Activated CD4-positive, alpha-beta T cell treated with anti-CD3 and anti-CD28 coated beads, Interleukin-2, amount 50 U/mL, for 24 hours (primary cell): Measurements from ENCODE around the gene RAB40B.
A peak's percentile ranks its signal among the peaks of the same experiment; 100 is the strongest.

Experiments used
- DNase-seq, 2 donors: peaks; one replicate each; pipeline ENCODE4 v3.0.0-alpha.2; 2020; ENCODE audit warnings: low read depth in 1 of 2, low spot score in 1 of 2

Gene RAB40B

DNA sequence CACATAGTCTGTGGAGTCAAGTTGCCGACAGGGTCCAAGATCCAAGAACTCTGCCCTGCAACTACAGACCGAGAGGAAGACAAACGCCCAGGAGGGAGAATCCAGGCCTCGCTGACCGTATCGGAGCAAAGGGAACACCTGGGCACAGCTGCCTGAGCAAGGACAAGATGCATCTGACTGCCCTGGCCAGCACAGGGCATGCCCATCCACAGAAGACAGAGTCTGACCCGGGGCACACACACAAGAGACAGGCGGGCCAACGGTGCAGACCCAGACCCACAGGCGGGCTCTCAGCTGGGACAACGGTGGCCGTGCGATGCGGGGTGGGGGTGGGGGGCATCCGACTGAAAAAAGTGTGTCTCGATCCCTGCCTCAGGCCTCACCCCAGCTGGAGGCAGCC lies 6.2 kb downstream of the RAB40B start:
- DNase-seq, result no peak

DNA sequence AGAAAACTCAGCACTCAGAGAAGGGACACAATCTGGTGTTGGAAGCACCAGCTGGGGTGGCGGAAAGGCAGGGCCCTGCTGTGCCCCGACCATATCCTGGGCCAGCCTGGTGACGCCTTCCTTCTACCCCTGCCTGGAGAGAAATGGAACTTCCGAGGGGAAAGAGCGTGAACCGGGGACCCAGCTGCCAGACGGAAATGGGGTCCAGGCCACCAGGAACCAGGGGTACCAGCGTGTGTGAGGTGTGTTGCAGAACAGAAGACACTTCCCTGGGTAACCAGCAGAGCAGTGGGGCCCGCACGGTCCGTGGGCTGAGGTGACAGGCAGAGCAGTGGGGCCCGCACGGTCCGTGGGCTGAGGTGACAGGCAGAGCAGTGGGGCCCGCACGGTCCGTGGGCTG lies 6.8 kb downstream of the RAB40B start:
- DNase-seq, result no peak

DNA sequence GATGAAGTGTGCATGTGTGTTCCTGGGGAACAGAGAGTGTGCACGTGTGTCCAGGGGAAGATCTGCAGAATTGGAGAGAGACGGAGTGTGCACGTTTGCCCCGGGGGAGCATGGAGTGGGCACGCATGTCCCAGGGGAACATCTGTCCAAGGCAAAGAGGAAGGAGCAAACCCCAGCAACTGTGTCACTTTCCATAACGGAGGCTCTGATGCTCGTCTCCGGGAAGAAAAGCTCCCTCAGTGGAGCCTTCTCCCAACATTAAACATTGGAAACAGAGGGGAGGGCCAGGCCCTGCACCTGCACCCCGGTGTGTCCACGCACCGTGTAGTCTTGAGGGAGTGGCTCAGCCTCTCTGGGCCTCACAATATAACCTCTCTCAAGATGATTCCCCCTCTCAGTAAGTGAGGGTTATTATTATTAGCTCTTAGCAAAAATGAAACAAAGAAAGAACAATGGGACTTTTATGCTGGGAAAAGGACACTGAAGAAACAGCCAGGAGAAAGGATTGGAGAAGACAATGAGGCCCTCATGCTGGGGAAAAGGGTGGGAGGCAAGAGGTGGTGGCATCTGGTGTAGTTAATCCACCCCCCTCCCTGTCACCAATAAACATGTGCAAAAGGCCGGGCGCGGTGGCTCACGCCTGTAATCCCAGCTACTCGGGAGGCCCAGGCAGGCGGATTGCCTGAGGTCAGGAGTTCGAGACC lies 7.6 kb downstream of the RAB40B start:
- no peak for DNase-seq

DNA sequence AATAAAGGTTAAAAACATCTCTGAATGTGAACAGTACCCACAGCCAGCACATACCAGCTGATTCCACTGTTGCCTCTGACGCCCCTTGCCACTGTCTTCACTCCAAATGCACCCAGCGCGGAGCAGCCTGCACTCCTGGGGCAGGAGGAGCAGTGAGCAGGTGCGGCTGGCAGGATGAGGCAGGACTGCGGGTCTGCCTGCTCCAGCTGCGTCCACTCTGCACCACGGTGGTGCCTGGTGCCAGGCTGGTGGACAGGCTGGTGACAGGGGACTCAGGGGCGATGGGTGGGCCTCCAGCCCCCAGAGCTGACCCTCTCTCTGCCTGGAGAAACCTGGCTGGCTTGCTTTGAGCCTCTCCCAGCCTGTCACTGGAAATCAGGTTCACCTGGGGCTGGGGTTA lies 9.4 kb downstream of the RAB40B start:
- DNase-seq, result no peak

DNA sequence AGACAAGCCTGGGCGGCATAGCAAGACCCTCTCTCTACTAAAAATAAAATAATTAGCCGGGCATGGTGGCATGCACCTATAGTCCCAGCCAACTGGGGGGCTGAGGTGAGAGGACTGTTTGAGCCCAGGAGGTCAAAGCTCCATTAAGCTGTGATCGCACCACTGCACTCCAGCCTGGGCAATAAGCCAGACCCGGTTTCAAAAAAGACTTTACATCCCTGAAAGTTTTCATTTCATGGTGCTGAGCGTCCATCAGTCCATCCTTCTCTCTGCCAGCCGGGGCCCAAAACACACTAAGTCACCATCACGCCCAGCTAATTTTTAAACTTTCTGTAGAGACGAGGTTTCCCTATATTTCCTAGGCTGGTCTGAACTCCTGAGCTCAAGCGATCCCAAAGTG lies 10.6 kb downstream of the RAB40B start:
- DNase-seq, result no peak

DNA sequence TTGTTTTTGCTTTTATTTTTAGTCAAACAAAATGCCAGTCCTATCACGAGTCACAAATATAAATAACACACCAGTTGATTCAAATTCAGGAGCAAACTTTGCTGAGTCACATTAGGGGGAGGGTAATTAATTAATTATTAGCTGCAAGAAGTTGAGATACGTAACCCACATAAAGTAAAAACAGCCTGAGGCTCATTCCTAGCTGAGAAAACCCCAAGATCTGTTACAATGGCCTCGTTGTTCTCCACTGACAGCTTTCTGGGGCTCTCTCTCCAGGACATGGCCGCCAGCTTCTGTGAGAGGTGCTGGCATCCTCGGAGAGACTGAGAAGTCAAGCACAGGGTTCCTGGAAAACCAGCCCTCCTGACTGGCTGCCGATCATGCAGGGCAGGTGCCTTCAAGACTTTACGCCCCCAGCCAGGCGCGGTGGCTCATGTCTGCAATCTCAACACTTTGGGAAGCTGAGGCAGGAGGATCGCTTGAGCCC lies 11.1 kb downstream of the RAB40B start:
- no peak for DNase-seq

DNA sequence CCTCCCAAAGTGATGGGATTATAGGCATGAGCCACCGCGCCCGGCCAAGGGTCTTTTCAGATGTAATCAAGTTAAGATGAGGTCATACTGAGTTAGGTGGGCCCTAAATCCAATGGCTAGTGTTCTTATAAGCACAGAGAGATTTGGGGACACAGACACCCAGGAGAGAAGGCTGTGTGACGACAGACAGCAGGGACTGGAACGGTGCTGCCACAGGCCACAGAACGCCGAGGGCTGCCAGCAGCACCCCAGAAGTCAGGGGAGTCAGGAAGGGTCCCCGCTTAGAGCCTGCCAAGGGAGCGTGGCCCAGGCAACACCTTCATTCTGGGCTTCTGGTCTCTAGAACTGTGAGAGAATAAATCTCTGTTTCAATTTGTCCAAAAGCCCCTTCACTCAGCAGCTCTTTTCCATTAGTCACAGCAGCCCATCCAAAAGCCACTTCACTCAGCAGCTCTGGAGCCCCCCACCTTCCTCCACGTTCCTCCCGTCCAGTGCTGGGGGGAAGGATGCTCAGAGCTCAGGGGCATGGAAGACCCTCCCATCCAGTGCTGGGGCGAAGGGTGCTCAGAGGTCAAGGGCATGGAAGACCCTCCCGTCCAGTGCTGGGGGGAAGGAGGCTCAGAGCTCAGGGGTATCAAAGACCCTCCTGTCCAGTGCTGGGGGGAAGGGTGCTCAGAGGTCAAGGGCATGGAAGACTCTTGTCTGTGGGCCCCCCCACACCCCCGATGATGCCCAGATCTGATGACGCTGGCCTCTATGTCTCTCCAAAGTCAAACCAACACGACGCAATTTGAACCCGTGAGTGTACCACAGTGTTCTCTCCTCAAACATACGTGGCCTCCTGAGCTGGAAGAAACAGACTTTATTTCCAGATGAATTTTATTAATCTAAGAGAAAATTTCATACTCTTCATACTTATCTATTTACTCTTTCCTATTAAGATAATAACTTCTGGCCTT lies 11.9 kb downstream of the RAB40B start:
- no peak for DNase-seq

DNA sequence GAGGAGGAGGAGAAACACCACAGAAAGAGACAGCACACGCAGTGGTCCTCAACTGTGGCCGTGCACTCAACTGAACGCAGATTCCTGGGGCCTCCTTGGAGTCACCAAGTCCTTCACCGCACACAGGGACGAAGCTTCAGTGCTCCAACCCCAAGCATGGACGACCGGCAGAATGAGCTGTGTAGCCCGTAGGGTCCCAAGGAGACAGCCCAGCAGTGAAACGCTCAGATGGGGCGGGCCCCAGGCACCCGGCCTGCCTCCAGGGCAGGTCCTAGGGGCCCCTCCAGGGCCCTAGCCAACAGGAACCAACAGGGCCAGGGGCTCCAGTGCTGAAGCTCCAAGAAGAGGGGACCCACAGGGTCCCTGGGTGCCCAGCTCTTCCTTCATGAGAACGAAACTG lies 13.2 kb downstream of the RAB40B start:
- DNase-seq, result no peak

DNA sequence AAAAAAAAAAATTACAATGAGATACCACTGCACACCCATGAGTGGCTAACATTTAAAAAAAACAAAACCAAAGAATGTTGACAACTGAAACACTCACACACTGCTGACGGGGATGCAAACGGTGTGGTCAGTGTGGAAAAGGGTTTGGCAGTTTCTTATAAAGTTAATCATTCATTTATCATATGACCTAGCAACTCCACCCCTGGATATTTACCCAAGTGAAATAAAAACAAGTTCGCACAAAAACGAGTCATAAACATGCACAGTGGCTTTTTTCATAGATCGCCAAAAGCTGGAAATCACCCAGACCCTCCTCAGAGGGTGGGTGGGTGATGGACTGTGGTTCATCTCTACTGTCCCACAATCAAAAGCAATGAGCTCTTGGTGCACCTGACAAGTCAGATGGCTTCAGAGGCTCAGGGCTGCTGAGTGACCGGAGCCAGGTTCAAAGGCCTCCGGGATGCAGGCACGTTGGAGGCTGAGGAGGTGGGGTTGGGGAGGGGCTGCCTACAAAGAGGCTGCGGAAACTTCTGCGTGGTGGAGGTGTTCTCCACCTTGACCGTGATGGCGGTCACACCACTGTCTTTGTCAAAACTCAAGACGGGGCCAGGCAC lies 14.2 kb downstream of the RAB40B start:
- no peak for DNase-seq

DNA sequence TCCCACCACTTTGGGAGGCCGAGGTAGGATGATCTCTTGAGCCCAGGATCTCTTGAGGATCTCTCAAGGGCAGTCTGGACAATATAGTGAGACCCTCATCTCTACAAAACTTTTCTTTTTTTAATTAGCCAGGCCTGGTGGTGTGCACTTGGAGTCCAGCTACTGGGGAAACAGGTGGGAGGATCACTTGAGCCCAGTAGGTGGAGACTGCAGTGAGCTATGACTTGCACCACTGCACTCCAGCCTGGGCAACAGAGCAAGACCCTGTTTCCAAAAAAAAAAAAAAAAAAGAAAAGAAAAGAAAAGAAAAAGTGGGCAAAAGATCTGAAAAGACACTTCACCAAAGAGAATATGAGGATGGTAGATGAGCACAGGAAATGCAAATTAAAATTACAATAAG lies 15.0 kb downstream of the RAB40B start:
- DNase-seq, result no peak

DNA sequence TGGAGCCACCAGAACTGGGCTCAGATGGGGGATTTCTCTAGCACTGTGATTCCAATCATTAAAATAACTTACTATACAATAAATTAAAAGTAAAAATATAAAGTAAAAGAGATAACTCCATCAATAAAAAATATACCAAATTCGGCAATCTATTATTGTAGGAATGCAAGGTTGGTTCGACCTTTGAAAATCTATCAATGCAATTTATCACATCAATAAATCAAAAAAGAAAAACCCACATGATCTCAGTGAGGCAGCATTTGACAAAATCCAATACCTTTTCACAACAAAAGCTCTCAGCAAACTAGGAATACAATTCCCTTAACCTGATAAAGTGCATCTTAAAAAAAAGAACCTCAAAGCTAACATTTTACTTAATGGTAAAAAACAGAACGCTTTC lies 17.0 kb downstream of the RAB40B start:
- no peak for DNase-seq

DNA sequence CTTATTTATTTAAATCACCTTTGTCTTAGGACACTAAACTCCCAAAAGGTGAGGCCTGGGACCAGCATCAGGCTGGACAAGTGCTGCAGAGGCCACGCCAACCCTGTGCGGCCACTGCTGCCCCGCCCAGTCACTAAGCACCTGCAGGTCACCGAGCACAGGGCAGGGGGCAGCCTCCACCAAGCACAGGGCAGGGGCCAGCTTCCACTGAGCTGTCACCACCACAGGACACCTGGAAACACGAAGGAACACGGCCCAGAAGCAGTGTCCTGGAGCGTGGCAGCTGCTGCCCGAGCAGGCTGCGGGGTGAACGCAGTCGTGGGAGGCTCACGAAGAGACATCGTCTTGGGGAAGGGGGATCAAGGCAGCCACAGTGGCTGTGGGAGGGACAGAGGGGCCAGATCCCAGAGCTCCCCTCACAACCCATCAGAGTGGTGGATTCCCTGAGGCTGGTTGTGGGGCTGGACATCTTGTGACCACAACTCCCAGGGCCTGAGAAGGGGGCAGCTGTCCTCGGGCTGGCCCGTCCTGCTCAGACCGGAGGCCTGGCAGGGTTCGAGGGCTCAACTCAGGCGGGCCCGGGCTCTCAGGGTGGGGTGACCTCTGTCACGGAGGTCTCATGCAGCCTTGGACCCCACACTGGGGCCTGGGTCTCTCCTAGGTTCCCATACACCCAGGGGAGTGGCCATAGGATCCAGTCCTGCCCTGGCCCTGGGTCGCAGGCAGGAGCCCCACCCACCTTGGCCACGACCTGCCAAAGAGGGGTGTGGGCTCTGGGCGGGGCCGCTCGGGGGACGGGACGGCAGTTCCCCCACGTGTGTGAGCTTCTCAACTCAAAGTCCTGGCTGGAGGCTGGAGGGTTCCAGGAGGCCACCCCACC lies 18.7 kb downstream of the RAB40B start:
- no peak for DNase-seq

DNA sequence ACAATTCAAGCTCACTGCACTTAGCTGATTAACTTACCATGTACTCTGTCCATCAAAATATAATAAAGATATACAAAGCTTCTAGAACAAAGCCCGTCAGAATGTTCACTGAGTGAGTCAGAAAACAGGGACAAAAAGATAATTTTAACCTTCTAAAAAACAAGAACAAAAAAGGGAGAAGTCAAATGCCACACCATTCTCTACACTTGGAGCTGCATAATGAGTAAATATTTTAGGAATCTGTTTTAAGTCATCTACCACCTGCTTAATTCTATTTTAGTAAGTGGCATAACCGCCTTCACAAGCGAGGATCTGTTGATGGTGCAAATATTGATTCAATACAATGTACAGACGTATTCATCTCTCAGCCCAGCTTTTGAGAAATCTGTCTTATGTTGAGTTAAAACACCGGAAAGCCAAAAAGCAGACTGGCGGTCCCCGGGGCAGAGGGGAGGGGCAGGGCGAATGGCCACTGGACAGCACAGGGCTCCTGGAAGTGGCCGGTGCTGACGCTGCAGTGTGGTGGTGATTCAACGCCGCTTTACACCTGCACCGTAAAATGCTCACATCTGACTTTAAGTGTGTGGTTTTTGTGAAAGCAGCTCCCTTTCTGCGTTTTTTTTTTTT lies 20.1 kb downstream of the RAB40B start:
- no peak for DNase-seq

DNA sequence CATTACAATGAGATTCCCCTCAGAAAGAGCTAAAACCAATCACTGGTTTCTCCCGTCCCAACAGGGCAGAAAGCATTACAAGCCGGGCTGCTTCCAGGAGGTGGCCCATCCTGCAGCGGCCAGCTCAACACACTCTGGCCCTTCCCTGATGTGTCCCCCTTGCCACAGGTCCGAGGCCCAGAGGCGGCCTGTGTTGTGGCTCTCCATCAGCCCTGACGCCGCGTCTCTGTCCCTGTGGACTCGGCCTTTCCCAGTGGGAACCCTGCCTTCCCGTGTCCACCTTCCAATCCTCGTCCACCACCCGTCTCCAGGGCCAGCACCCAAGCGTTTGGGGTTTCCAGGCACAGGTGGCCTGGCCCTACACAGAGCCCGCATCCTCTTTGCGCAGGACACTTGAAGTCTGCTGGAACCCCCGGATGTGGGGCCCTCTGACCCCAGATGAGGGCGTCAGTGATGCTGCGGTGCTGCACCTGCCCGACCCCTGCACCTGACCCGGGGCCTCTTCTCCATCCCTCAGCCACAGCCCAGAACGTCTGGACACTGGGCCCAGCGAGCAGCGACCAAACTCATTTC lies 21.1 kb downstream of the RAB40B start:
- DNase-seq, result no peak

DNA sequence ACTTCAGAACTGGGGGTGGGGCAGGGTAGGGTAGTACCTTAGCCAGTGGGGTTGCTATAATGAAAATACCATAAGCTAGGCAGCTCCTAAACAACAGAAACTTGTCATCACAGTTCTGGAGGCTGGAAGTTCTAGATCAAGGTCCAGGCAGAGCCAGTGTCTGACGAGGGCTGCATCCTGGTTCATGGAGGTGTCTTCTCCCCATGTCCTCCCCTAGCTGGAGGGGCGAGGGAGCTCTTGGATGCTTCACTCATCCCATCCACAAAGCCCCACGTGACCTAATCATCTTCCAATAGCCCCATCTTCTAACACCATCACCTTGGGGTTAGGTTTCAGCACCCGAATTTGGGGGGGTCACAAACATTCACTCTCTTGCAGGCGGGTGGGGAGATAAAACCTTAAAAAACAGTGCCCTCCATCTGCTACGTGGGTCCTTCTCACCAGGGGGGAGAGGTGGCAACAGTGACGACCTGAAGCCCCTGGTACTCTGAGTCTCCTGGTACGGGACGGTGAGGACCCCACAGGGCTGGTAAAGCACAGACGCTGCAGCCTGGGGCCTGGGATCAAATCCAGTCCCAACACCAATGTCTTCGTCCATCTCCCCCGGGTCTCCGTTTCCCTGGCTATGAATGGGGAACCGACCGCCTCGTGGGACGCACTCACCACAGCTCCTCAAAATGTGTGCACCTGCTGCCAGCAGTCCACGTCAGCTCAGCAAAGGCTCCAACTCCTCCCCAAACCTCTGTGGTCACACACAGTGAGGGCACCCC lies 22.8 kb downstream of the RAB40B start:
- DNase-seq, result no peak

DNA sequence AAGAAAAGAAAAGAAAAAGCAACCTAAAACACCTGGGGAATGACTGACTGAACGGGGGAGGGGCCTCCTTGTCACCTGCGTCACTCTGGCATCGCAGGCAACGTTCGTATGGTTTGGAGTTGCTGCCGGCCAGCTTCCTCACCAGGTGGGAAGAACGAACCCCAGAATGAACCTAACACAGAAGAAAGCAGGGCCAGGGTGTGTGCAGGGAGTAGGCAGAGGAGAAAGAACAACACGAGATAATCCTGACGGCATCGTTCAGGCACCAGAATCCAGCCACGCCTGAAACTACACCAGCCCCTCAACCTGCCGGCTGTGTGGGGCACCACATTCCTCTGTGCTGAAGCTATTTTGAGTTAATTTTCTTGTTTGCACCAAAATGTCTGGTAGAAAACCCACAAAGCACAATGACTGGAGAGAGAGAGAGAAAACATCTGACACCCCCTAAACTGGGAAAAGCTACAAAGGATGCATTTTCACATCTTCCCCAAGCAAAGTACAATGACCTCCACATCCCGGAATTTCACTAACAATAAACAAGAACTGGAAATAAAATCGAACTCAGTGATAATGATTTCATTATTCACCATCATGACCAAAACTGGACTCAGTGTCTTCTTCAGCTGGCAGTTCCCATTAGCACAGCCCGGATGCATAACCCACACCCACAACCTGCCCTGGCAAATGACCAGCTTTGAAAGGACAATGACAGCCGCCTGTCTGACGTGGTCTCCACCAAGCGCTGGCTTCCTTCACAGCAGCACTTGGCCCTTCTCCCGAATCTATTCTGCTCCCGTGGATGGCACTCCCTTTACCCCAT lies 23.6 kb downstream of the RAB40B start:
- DNase-seq, result no peak

DNA sequence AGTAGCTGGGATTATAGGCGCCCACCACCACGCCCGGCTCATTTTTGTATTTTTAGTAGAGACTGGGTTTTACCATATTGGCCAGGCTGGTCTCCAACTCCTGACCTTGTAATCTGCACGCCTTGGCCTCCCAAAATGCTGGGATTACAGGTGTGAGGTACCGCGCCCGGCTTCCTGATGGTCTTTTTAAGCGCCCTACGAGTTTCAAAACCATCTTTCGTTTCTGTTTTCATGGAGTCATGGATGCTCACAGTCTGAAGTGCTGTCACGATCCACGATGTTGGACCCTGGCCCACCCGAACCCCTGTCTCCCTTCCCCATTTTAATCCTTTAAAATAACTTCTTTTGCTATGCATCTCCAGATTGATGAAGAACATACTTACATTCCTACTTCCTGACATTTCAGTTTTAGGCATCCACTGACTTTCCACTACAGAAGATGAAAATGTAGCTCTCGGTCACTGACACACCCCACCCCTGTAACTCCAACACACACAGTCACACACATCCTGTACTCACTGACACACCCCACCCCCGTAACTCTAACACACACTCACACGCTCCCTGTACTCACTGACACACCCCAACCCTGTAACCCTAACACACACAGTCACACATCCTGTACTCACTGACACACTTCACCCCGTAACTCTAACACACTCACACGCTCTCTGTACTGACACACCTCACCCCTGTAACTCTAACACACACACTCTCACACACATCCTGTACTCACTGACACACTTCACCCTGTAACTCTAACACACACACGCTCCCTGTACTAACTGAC lies 27.6 kb downstream of the RAB40B start:
- no peak for DNase-seq

DNA sequence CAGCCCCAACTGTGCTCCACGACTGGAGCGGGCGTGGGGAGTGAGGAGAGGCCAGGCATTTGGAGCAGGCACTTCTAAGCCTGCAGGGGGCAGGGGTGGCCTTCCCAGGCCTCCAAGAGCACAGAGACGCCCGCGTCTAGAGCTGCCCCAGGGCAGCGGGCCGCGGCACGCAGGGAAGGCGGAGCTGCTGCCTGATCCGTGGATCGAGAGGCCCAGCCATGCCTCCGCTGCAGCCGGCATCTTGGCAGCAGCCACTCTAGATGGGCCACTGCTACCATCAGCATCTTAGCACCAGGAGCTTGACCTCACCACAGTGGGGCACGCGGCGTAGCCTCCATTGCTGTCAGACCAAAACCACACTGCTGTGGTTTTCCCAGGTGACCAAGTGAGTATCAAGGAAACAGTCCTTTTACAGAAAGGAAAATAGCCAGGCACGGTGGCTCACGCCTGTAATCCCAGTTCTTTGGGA lies 29.8 kb downstream of the RAB40B start:
- peak in 1 of 2 donors; percentile 18 for DNase-seq
